Endodermal cell (in vitro differentiated cells): ENCODE results near the gene ODAD4. TPM values are rescaled to one million over a fixed set of nuclear protein-coding genes. Genes with fewer than 3 reads are reported as not detected.

Experiments used
- DNase-seq: peaks from one replicate; pipeline ENCODE4 v3.0.0-alpha.2; 2017
- H3K27ac ChIP-seq: 2 replicates; pipeline ENCODE4 v1.5.1; 2013; ENCODE audit warnings: mild to moderate bottlenecking, low read depth, low read length, moderate library complexity
- H3K27me3 ChIP-seq: 2 replicates; pipeline ENCODE4 v1.6.1; 2013; ENCODE audit warnings: mild to moderate bottlenecking, low read length, moderate library complexity; ENCODE audit not compliant: insufficient read depth, control insufficient read depth, poor library complexity, severe bottlenecking
- H3K36me3 ChIP-seq: 2 replicates; pipeline ENCODE4 v1.7.0; 2013; ENCODE audit warnings: mild to moderate bottlenecking, low read length, moderate library complexity; ENCODE audit not compliant: control insufficient read depth, insufficient read depth
- H3K4me1 ChIP-seq: one replicate; pipeline ENCODE4 v1.7.0; 2013; ENCODE audit warnings: low read length; ENCODE audit not compliant: control insufficient read depth, insufficient read depth
- H3K4me3 ChIP-seq: 2 replicates; pipeline ENCODE4 v1.5.1; 2013; ENCODE audit warnings: mild to moderate bottlenecking, low read length, moderate library complexity
- H3K9ac ChIP-seq: 2 replicates; pipeline ENCODE4 v1.6.1; 2013; ENCODE audit warnings: mild to moderate bottlenecking, low read length, moderate library complexity; ENCODE audit not compliant: poor library complexity, severe bottlenecking; ENCODE audit errors: extremely low read depth
- H3K9me3 ChIP-seq: 2 replicates; pipeline ENCODE4 v1.6.1; 2013; ENCODE audit warnings: mild to moderate bottlenecking, low read length, moderate library complexity; ENCODE audit not compliant: control insufficient read depth
- H3K27ac Mint-ChIP-seq: 2 replicates; pipeline ENCODE4 v1.8.0; 2020; ENCODE audit warnings: mixed read lengths
- H3K27me3 Mint-ChIP-seq: 2 replicates; pipeline ENCODE4 v1.8.0; 2021; ENCODE audit warnings: mild to moderate bottlenecking, mixed read lengths; ENCODE audit not compliant: insufficient read depth
- H3K36me3 Mint-ChIP-seq: 2 replicates; pipeline ENCODE4 v1.8.0; 2020; ENCODE audit warnings: low read depth, mixed read lengths
- H3K4me1 Mint-ChIP-seq: 2 replicates; pipeline ENCODE4 v1.8.0; 2020; ENCODE audit warnings: mixed read lengths
- H3K4me3 Mint-ChIP-seq: 2 replicates; pipeline ENCODE4 v1.8.0; 2020; ENCODE audit warnings: mild to moderate bottlenecking, moderate library complexity, mixed read lengths
- H3K9me3 Mint-ChIP-seq: 2 replicates; pipeline ENCODE4 v1.8.0; 2020; ENCODE audit warnings: mild to moderate bottlenecking, mixed read lengths
- WGBS, 2 experiments: methylation state at CpG; one replicate each; pipeline versions ENCODE4 v1.1.5 to v1.1.7; 2013; ENCODE audit warnings: missing lambda C conversion rate in 2 of 2, mixed read lengths in 1 of 2; ENCODE audit not compliant: insufficient coverage in 1 of 2, insufficient read length in 1 of 2; 5-methylcytosine and 5-hydroxymethylcytosine counted together
- total RNA-seq, 2 donors: library from RNA; stranded (reverse); fragmentation: NEBNext Ultra II Directional in 1 of 2; extraction: Animal tissue kit (Norgen Biotek cat#: 25700) in 1 of 2; gene quantifications; 2 replicates in 1 of 2; 3 replicates in 1 of 2; pipeline ENCODE4 v1.2.1, GENCODE V29; 2021
- TF ChIP-seq, protein P1 (sequence below): fragments of 200-600 bp; sonication (generic); conservative IDR thresholded peaks from 2 replicates; pipeline ENCODE4 v1.5.0; 2021; ENCODE audit warnings: antibody characterized with exemption, mild to moderate bottlenecking

ODAD4 gene
- total RNA-seq, 2 donors from 2014 or later: 3.9 to 4.7 TPM

DNA sequence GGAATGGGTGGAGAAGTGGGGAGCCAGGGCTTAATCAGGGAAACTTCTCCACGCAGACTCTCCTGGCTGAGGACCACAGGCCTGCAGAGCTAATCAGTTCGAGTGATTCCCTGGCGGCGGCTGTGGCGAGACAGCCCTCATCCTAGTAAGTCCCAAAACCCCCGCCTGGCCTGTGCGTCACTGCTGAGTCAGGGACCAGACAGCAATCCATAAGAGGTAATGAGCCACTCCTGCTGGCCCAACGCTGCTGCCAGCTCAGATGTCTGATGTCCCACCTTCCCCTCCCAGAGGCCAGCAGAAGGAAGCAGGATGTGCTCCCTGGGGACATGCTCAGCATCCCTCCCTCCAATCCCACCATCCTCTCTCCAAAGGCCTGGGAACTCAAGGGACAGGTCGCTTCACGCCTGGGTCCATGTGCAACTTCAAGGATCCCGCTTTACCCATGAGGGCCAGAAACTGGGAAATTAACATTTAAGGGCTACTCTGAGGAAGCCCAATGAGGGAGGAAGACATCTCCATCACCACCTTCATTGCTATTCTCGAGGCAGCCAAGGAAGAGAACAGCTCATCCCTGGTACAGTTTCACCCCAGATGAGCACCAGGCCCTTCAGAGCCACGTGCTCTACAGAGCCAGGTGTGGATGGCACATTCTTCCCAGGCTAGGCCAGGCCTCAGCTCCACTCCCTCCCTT is 19.6 kb upstream of the ODAD4 start:
- Histone ChIP-seq H3K27ac (no peak overlapping the region), H3K4me1 (peaks cover 16% of the 10 kb centered on the region), H3K9me3 (no peaks in the 10 kb centered on the region), H3K36me3 (peaks cover 77% of the 10 kb centered on the region), H3K9ac (no peak overlapping the region), H3K4me3 (no peak overlapping the region), H3K27me3 (no peaks in the 10 kb centered on the region)
- 94 to 100% methylated on average over 5 to 13 of the region's 13 CpGs for WGBS, 2 experiments
- H3K4me3 Mint-ChIP-seq: no peak overlapping the region
- TF ChIP-seq, protein P1, sequence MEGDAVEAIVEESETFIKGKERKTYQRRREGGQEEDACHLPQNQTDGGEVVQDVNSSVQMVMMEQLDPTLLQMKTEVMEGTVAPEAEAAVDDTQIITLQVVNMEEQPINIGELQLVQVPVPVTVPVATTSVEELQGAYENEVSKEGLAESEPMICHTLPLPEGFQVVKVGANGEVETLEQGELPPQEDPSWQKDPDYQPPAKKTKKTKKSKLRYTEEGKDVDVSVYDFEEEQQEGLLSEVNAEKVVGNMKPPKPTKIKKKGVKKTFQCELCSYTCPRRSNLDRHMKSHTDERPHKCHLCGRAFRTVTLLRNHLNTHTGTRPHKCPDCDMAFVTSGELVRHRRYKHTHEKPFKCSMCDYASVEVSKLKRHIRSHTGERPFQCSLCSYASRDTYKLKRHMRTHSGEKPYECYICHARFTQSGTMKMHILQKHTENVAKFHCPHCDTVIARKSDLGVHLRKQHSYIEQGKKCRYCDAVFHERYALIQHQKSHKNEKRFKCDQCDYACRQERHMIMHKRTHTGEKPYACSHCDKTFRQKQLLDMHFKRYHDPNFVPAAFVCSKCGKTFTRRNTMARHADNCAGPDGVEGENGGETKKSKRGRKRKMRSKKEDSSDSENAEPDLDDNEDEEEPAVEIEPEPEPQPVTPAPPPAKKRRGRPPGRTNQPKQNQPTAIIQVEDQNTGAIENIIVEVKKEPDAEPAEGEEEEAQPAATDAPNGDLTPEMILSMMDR: no peak
- peaks cover 69% of the 10 kb centered on the region for H3K36me3 Mint-ChIP-seq
- H3K27me3 Mint-ChIP-seq: no peaks in the 10 kb centered on the region
- no peaks in the 10 kb centered on the region for H3K9me3 Mint-ChIP-seq
- H3K27ac Mint-ChIP-seq: peak overlapping the region; percentile 52
- peaks cover 45% of the 10 kb centered on the region for H3K4me1 Mint-ChIP-seq
- no peak for DNase-seq

DNA sequence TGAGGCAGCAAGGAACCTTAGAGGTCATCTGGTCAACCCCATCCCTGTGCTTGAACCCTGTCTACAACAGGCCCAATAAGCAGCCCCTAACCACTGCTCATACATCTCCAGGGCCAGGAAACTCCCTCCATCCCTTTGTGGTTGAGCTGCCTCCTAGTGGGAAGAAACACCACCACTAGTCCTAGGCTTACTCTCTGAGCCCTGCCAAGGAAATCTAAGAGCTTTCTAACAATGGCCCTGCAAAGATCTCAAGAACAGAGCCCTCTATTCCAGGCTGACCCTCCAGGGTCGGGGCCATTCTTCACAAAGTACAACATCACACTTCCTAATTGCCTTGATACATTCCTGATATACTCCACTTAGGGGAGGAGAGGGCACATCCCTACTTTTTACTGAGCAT is 17.5 kb upstream of the ODAD4 start:
- Mint-ChIP-seq H3K27ac (peak overlapping the region; percentile 72), H3K36me3 (peaks cover 53% of the 10 kb centered on the region), H3K4me3 (no peak overlapping the region), H3K27me3 (no peaks in the 10 kb centered on the region), H3K4me1 (peaks cover 48% of the 10 kb centered on the region), H3K9me3 (no peaks in the 10 kb centered on the region)
- H3K27ac ChIP-seq: no peak overlapping the region
- 79 to 100% methylated on average over 1 of the region's 1 CpG for WGBS, 2 experiments
- DNase-seq: no peak
- H3K4me1 ChIP-seq: peaks cover 16% of the 10 kb centered on the region
- H3K36me3 ChIP-seq: peaks cover 56% of the 10 kb centered on the region
- no peak overlapping the region for H3K4me3 ChIP-seq
- no peak overlapping the region for H3K9ac ChIP-seq
- H3K27me3 ChIP-seq: no peaks in the 10 kb centered on the region
- no peaks in the 10 kb centered on the region for H3K9me3 ChIP-seq
- TF ChIP-seq, protein P1: peak; percentile 50

DNA sequence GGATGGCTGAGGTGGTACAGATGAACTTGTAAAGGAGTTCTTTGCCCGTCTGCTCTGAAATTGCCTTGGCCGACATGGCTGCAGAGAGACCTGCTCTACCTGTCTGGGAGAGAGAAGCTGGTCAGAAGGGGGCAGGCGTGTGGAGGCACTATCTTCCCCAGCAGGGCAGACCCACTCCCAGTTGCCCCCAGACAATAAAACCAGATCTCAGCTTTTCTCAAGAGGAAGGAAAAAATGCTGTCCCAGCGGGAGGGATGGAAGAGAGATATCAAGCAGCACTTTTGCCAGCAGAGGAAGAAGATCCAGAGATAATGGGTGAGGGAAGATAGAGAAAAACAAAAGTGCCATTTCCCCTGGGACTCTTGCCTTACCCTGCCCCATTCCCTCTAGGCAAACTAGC is 16.6 kb upstream of the ODAD4 start:
- H3K27me3 ChIP-seq: no peaks in the 10 kb centered on the region
- no peaks in the 10 kb centered on the region for H3K9me3 Mint-ChIP-seq
- no peak overlapping the region for H3K27ac ChIP-seq
- H3K4me1 Mint-ChIP-seq: peaks cover 44% of the 10 kb centered on the region
- peak overlapping the region; percentile 74 for H3K4me3 ChIP-seq
- H3K27ac Mint-ChIP-seq: peak overlapping the region; percentile 72
- peaks cover 48% of the 10 kb centered on the region for H3K36me3 Mint-ChIP-seq
- H3K4me1 ChIP-seq: peaks cover 16% of the 10 kb centered on the region
- H3K4me3 Mint-ChIP-seq: peak overlapping the region; percentile 86
- no peak overlapping the region for H3K9ac ChIP-seq
- TF ChIP-seq, protein P1: peak; percentile 65
- WGBS, 2 experiments: 58% methylated on average over 4 of the region's 4 CpGs; no CpG with 5 or more reads in 1 of the 2 experiments
- DNase-seq: peak; percentile 88
- H3K9me3 ChIP-seq: no peaks in the 10 kb centered on the region
- no peaks in the 10 kb centered on the region for H3K27me3 Mint-ChIP-seq
- peaks cover 49% of the 10 kb centered on the region for H3K36me3 ChIP-seq
